Mesendoderm (in vitro differentiated cells): Measurements from ENCODE around the gene GPR160.

ENCODE experiments used
- DNase-seq: peaks from one replicate; pipeline ENCODE4 v3.0.0; 2013
- H2AK5ac ChIP-seq: 2 replicates; pipeline ENCODE4 v1.6.1; 2013; ENCODE audit warnings: low read length, inconsistent platforms
- H2BK120ac ChIP-seq: 2 replicates; pipeline ENCODE4 v1.6.1; 2013; ENCODE audit warnings: low read depth, mild to moderate bottlenecking, low read length, moderate library complexity, mixed read lengths
- H2BK15ac ChIP-seq: replicated peaks from 2 replicates; pipeline ENCODE4 v1.6.1; 2013; ENCODE audit warnings: low read depth, mild to moderate bottlenecking, moderate library complexity
- H2BK5ac ChIP-seq: 2 replicates; pipeline ENCODE4 v1.6.1; 2013; ENCODE audit warnings: low read length, inconsistent platforms
- H3K18ac ChIP-seq: 2 replicates; pipeline ENCODE4 v1.6.1; 2013; ENCODE audit warnings: mild to moderate bottlenecking, low read length, mixed read lengths
- H3K23ac ChIP-seq: one replicate; pipeline ENCODE4 v1.6.1; 2013; ENCODE audit warnings: low read length
- H3K27ac ChIP-seq: 2 replicates; pipeline ENCODE4 v1.5.1; 2013; ENCODE audit warnings: low read depth, mild to moderate bottlenecking, inconsistent platforms, low read length, moderate library complexity
- H3K27me3 ChIP-seq: 2 replicates; pipeline ENCODE4 v1.6.1; 2013; ENCODE audit warnings: low read length, control low read depth, mild to moderate bottlenecking, inconsistent platforms; ENCODE audit not compliant: insufficient read depth, poor library complexity
- H3K36me3 ChIP-seq: 2 replicates; pipeline ENCODE4 v1.6.1; 2013; ENCODE audit warnings: low read length, inconsistent platforms; ENCODE audit not compliant: control insufficient read depth, insufficient read depth
- H3K4ac ChIP-seq: one replicate; pipeline ENCODE4 v1.6.1; 2013; ENCODE audit warnings: low read depth, mild to moderate bottlenecking, low read length, moderate library complexity
- H3K4me1 ChIP-seq: 2 replicates; pipeline ENCODE4 v1.6.1; 2013; ENCODE audit warnings: low read depth, low read length, inconsistent platforms; ENCODE audit not compliant: control insufficient read depth
- H3K4me2 ChIP-seq: 2 replicates; pipeline ENCODE4 v1.6.1; 2013; ENCODE audit warnings: low read length
- H3K4me3 ChIP-seq: 2 replicates; pipeline ENCODE4 v1.5.1; 2013; ENCODE audit warnings: mild to moderate bottlenecking, low read length
- H3K56ac ChIP-seq: one replicate; pipeline ENCODE4 v1.6.1; 2013; ENCODE audit warnings: low read length
- H3K79me1 ChIP-seq: 2 replicates; pipeline ENCODE4 v1.6.1; 2013; ENCODE audit warnings: low read length, inconsistent platforms
- H3K79me2 ChIP-seq: 2 replicates; pipeline ENCODE4 v1.6.1; 2013; ENCODE audit warnings: mild to moderate bottlenecking, low read length; ENCODE audit not compliant: control insufficient read depth, insufficient read depth
- H3K9ac ChIP-seq: 2 replicates; pipeline ENCODE4 v1.6.1; 2013; ENCODE audit warnings: low read length, inconsistent platforms
- H4K5ac ChIP-seq: one replicate; pipeline ENCODE4 v1.6.1; 2013; ENCODE audit warnings: low read length
- H4K8ac ChIP-seq: one replicate; pipeline ENCODE4 v1.6.1; 2013; ENCODE audit warnings: low read depth, mild to moderate bottlenecking, control low read depth, low read length, moderate library complexity
- WGBS: extraction: QIAGEN DNeasy Blood & Tissue Kit; methylation state at CpG from one replicate; pipeline ENCODE4 v1.1.7; 2013; ENCODE audit warnings: low lambda C conversion rate, missing lambda C conversion rate; ENCODE audit not compliant: insufficient coverage; ENCODE audit errors: extremely low coverage; 5-methylcytosine and 5-hydroxymethylcytosine counted together

Gene GPR160

GRCh38 chr3:169996063-169996462, 41.7 kb upstream of the GPR160 start:
- H3K27me3 ChIP-seq: no peaks in the 10 kb centered on the region
- H3K36me3 ChIP-seq: no peaks in the 10 kb centered on the region
- no peaks in the 10 kb centered on the region for H3K4me1 ChIP-seq
- H2AK5ac ChIP-seq: no peak overlapping the region
- no peak overlapping the region for H3K18ac ChIP-seq
- no peaks in the 10 kb centered on the region for H3K79me2 ChIP-seq
- WGBS: no CpG with 5 or more reads among the region's 2 CpGs
- H3K56ac ChIP-seq: no peak overlapping the region
- no peak overlapping the region for H4K8ac ChIP-seq
- H3K4me2 ChIP-seq: no peak overlapping the region
- no peak for DNase-seq
- H3K4me3 ChIP-seq: no peak overlapping the region
- H3K27ac ChIP-seq: no peak overlapping the region
- no peaks in the 10 kb centered on the region for H3K79me1 ChIP-seq
- no peak overlapping the region for H2BK15ac ChIP-seq
- H3K9ac ChIP-seq: no peak overlapping the region
- H3K4ac ChIP-seq: no peak overlapping the region
- no peak overlapping the region for H2BK120ac ChIP-seq
- H4K5ac ChIP-seq: no peak overlapping the region
- H2BK5ac ChIP-seq: no peak overlapping the region
- H3K23ac ChIP-seq: no peak overlapping the region

- Histone ChIP-seq H3K56ac (no peak overlapping the region), H3K4ac (no peak overlapping the region), H3K79me1 (no peaks in the 10 kb centered on the region), H4K5ac (no peak overlapping the region), H3K18ac (no peak overlapping the region), H3K79me2 (no peaks in the 10 kb centered on the region), H3K4me2 (no peak overlapping the region), H2BK15ac (no peak overlapping the region), H3K9ac (no peak overlapping the region), H3K36me3 (no peaks in the 10 kb centered on the region), H3K27ac (no peak overlapping the region), H3K23ac (no peak overlapping the region), H3K4me1 (no peaks in the 10 kb centered on the region), H3K27me3 (no peaks in the 10 kb centered on the region), H3K4me3 (no peak overlapping the region), H2AK5ac (no peak overlapping the region), H2BK120ac (no peak overlapping the region), H4K8ac (no peak overlapping the region), H2BK5ac (no peak overlapping the region)
- WGBS: no CpG with 5 or more reads among the region's 2 CpGs
- no peak for DNase-seq
Measured at GRCh38 chr3:169998668-169999131, 39.1 kb upstream of the GPR160 start.

- no peaks in the 10 kb centered on the region for H3K79me2 ChIP-seq
- 100% methylated on average over 1 of the region's 1 CpG for WGBS
Measured at GRCh38 chr3:169999433-169999832, 38.4 kb upstream of the GPR160 start.

GRCh38 chr3:170000051-170000450, 37.7 kb upstream of the GPR160 start:
- Histone ChIP-seq H3K18ac (no peak overlapping the region), H3K4me1 (no peaks in the 10 kb centered on the region), H3K27me3 (no peaks in the 10 kb centered on the region), H4K8ac (no peak overlapping the region), H3K79me1 (no peaks in the 10 kb centered on the region), H2AK5ac (no peak overlapping the region), H3K4me3 (no peak overlapping the region), H3K4me2 (no peak overlapping the region), H3K56ac (no peak overlapping the region), H3K9ac (no peak overlapping the region), H3K27ac (no peak overlapping the region), H2BK120ac (no peak overlapping the region), H2BK15ac (no peak overlapping the region), H3K79me2 (no peaks in the 10 kb centered on the region), H4K5ac (no peak overlapping the region), H3K4ac (no peak overlapping the region), H2BK5ac (no peak overlapping the region), H3K36me3 (no peaks in the 10 kb centered on the region), H3K23ac (no peak overlapping the region)
- no CpG with 5 or more reads among the region's 2 CpGs for WGBS
- no peak for DNase-seq

More at GRCh38 chr3:169999433-169999832, 38.4 kb upstream of the GPR160 start:
- no peak overlapping the region for H2BK120ac ChIP-seq
- no peak overlapping the region for H3K23ac ChIP-seq
- H3K56ac ChIP-seq: no peak overlapping the region
- H3K4ac ChIP-seq: no peak overlapping the region
- no peak overlapping the region for H4K8ac ChIP-seq
- DNase-seq: no peak
- H3K4me1 ChIP-seq: no peaks in the 10 kb centered on the region
- no peak overlapping the region for H3K4me2 ChIP-seq
- H3K4me3 ChIP-seq: no peak overlapping the region
- no peak overlapping the region for H3K18ac ChIP-seq
- no peak overlapping the region for H2BK15ac ChIP-seq
- no peak overlapping the region for H4K5ac ChIP-seq
- H2BK5ac ChIP-seq: no peak overlapping the region
- no peak overlapping the region for H3K9ac ChIP-seq
- no peaks in the 10 kb centered on the region for H3K27me3 ChIP-seq
- no peaks in the 10 kb centered on the region for H3K36me3 ChIP-seq
- H3K79me1 ChIP-seq: no peaks in the 10 kb centered on the region
- no peak overlapping the region for H3K27ac ChIP-seq
- no peak overlapping the region for H2AK5ac ChIP-seq

GRCh38 chr3:170002231-170002630, 35.6 kb upstream of the GPR160 start:
- no peak overlapping the region for H3K9ac ChIP-seq
- no peaks in the 10 kb centered on the region for H3K79me2 ChIP-seq
- WGBS: no CpG with 5 or more reads among the region's 10 CpGs
- no peak overlapping the region for H3K18ac ChIP-seq
- DNase-seq: no peak
- H3K4me2 ChIP-seq: no peak overlapping the region
- no peak overlapping the region for H2BK120ac ChIP-seq
- H3K36me3 ChIP-seq: no peaks in the 10 kb centered on the region
- no peaks in the 10 kb centered on the region for H3K79me1 ChIP-seq
- no peak overlapping the region for H3K27ac ChIP-seq
- H3K56ac ChIP-seq: no peak overlapping the region
- no peak overlapping the region for H2AK5ac ChIP-seq
- H4K8ac ChIP-seq: no peak overlapping the region
- no peak overlapping the region for H2BK15ac ChIP-seq
- no peaks in the 10 kb centered on the region for H3K27me3 ChIP-seq
- no peak overlapping the region for H3K4me3 ChIP-seq
- no peaks in the 10 kb centered on the region for H3K4me1 ChIP-seq
- no peak overlapping the region for H3K23ac ChIP-seq
- H4K5ac ChIP-seq: no peak overlapping the region
- no peak overlapping the region for H3K4ac ChIP-seq
- no peak overlapping the region for H2BK5ac ChIP-seq

GRCh38 chr3:170002879-170003278, 34.9 kb upstream of the GPR160 start:
- H3K4me2 ChIP-seq: no peak overlapping the region
- no peak overlapping the region for H4K5ac ChIP-seq
- H3K23ac ChIP-seq: no peak overlapping the region
- no peak overlapping the region for H2BK120ac ChIP-seq
- H3K27ac ChIP-seq: no peak overlapping the region
- no peak overlapping the region for H2BK15ac ChIP-seq
- H2AK5ac ChIP-seq: no peak overlapping the region
- DNase-seq: no peak
- no CpG with 5 or more reads among the region's 1 CpG for WGBS
- H3K4me1 ChIP-seq: no peaks in the 10 kb centered on the region
- no peak overlapping the region for H3K9ac ChIP-seq
- H3K79me1 ChIP-seq: no peaks in the 10 kb centered on the region
- H3K56ac ChIP-seq: no peak overlapping the region
- H3K27me3 ChIP-seq: no peaks in the 10 kb centered on the region
- no peak overlapping the region for H2BK5ac ChIP-seq
- no peak overlapping the region for H3K4ac ChIP-seq
- no peaks in the 10 kb centered on the region for H3K36me3 ChIP-seq
- no peak overlapping the region for H3K4me3 ChIP-seq
- no peaks in the 10 kb centered on the region for H3K79me2 ChIP-seq
- H4K8ac ChIP-seq: no peak overlapping the region
- H3K18ac ChIP-seq: no peak overlapping the region
